ENCODE measurements around the gene GLDN. TPM values are rescaled to one million over a fixed set of nuclear protein-coding genes. Genes with fewer than 3 reads are reported as not detected.

Gene GLDN
- total and polyA plus RNA-seq, 9 donors: 0.16 to 0.84 (median 0.29) TPM

- Histone ChIP-seq H3K27me3 (ENCODE audit: control insufficient read depth, insufficient read depth, low read length) (no peaks in the 10 kb centered on the region), H3K4me3 (ENCODE audit: low read length) (no peak overlapping the region), H3K27ac (ENCODE audit: low read length) (peak overlapping the region; percentile 78), H3K4me1 (ENCODE audit: control insufficient read depth, insufficient read depth, low read length) (peaks cover 10% of the 10 kb centered on the region), H3K9me3 (replicated peaks; ENCODE audit: control insufficient read depth, low read depth, low read length) (no peaks in the 10 kb centered on the region), H3K36me3 (ENCODE audit: control insufficient read depth, insufficient read depth, low read length) (no peaks in the 10 kb centered on the region)
- WGBS (ENCODE audit: insufficient coverage): 34% methylated on average over 5 of the region's 8 CpGs
- peak; percentile 81 for DNase-seq
Observed at GRCh38 chr15:51312166-51313073, 29.0 kb upstream of the GLDN start.

DNA sequence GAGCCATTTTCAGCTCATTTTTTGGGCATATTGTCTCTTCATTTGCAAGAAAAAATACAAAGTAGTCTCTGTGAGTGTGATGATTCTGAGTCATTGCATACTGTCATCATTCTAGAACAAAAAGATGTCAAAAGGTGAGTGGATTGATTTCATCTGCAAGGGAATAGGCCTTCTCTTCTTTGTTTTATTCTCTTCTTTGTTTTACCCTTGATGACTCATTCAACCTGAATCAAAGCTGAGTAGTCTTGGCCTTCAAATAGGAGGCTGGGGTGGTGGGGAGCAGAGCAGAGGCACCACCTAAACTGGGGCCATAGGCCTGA lies 28.4 kb upstream of the GLDN start:
- DNase-seq: no peak
- Histone ChIP-seq H3K36me3 (ENCODE audit: control insufficient read depth, insufficient read depth, low read length) (no peaks in the 10 kb centered on the region), H3K27ac (ENCODE audit: low read length) (peak overlapping the region; percentile 78), H3K4me1 (ENCODE audit: control insufficient read depth, insufficient read depth, low read length) (peaks cover 8% of the 10 kb centered on the region), H3K4me3 (ENCODE audit: low read length) (no peak overlapping the region), H3K27me3 (ENCODE audit: control insufficient read depth, insufficient read depth, low read length) (no peaks in the 10 kb centered on the region), H3K9me3 (replicated peaks; ENCODE audit: control insufficient read depth, low read depth, low read length) (no peaks in the 10 kb centered on the region)

- Histone ChIP-seq H3K4me3 (ENCODE audit: low read length) (no peak overlapping the region), H3K27me3 (ENCODE audit: control insufficient read depth, insufficient read depth, low read length) (peaks cover 2% of the 10 kb centered on the region), H3K4me1 (ENCODE audit: control insufficient read depth, insufficient read depth, low read length) (peaks cover 8% of the 10 kb centered on the region), H3K9me3 (replicated peaks; ENCODE audit: control insufficient read depth, low read depth, low read length) (no peaks in the 10 kb centered on the region), H3K36me3 (ENCODE audit: control insufficient read depth, insufficient read depth, low read length) (no peaks in the 10 kb centered on the region), H3K27ac (ENCODE audit: low read length) (no peak overlapping the region)
- 100% methylated on average over 2 of the region's 10 CpGs for WGBS (ENCODE audit: insufficient coverage)
- no peak for DNase-seq
Observed at GRCh38 chr15:51313644-51314280, 27.7 kb upstream of the GLDN start.

DNA sequence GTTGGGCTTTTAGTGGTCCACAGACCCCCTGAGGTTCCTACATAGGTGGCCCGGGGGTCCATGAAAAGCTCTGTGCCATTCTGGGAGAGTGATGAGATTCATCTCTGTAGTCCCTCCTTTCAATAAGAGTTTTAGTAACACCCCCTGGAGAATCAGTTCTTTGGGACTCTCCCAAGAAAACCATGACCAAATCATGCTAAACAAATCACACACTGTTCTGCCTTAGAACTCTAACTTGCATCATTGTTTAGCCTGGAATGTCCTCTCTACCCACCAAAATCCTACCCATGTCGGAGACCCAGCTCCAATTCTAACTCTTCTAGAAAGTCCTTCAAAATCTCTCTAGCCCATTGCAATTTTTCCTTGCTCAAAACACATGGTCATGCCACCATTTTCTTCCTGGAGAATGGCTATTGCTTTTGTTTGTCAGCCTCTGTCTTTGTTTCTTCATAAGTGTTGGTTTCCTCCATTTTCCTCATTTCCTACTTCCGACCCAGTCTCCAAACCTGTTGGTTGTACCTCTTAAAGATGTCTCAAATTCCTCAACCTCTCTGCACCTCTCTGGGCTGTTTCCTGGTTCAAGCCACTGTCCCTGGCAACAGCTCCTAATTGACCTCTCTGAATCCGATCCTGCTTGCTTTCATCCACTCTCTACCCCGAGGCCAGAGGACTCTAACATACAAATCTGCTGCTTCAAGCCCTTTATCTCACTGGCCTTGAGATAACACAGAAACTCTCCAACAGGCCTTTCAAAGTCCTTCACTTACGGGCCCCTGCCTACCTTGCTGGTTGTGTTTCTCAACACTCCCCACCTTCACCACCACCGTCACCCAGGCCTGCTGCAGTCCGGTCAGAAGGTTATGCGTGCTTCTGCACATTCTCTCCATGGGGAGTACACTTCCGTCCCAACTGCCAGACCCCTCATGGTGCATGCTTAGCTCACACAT lies 26.8 kb upstream of the GLDN start:
- Histone ChIP-seq H3K27me3 (ENCODE audit: control insufficient read depth, insufficient read depth, low read length) (peaks cover 2% of the 10 kb centered on the region), H3K9me3 (replicated peaks; ENCODE audit: control insufficient read depth, low read depth, low read length) (no peaks in the 10 kb centered on the region), H3K4me3 (ENCODE audit: low read length) (no peak overlapping the region), H3K4me1 (ENCODE audit: control insufficient read depth, insufficient read depth, low read length) (peaks cover 10% of the 10 kb centered on the region), H3K27ac (ENCODE audit: low read length) (no peak overlapping the region), H3K36me3 (ENCODE audit: control insufficient read depth, insufficient read depth, low read length) (no peaks in the 10 kb centered on the region)
- DNase-seq: no peak
- 91% methylated on average over 9 of the region's 10 CpGs for WGBS (ENCODE audit: insufficient coverage)

- H3K27me3 ChIP-seq (ENCODE audit: control insufficient read depth, insufficient read depth, low read length): peaks cover 2% of the 10 kb centered on the region
- H3K27ac ChIP-seq (ENCODE audit: low read length): no peak overlapping the region
- WGBS (ENCODE audit: insufficient coverage): 89% methylated on average over 7 of the region's 7 CpGs
- DNase-seq: no peak
- peaks cover 10% of the 10 kb centered on the region for H3K4me1 ChIP-seq (ENCODE audit: control insufficient read depth, insufficient read depth, low read length)
- no peak overlapping the region for H3K4me3 ChIP-seq (ENCODE audit: low read length)
- H3K9me3 ChIP-seq (replicated peaks; ENCODE audit: control insufficient read depth, low read depth, low read length): no peaks in the 10 kb centered on the region
- no peaks in the 10 kb centered on the region for H3K36me3 ChIP-seq (ENCODE audit: control insufficient read depth, insufficient read depth, low read length)
Observed at GRCh38 chr15:51315726-51316125, 25.7 kb upstream of the GLDN start.

DNA sequence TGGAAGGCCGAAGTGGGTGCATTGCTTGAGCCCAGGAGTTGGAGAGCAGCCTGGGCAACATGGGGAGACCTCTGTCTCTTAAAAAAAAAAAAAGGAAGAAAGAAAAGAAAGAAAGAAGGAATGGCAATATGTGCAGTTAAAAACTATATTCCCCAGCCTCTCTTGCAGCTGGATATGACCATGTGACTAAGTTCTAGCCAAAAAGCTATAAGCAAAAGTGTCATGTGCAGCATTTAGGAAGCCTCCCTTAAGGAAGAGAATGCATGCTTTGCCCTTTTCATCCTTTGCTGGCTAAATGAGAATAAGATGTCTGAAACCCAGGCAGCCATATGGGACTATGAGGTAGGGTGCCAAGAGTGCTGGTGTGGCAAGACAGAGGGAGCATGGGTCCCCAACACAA lies 24.8 kb upstream of the GLDN start:
- Histone ChIP-seq H3K27ac (ENCODE audit: low read length) (peak overlapping the region; percentile 62), H3K9me3 (replicated peaks; ENCODE audit: control insufficient read depth, low read depth, low read length) (no peaks in the 10 kb centered on the region), H3K36me3 (ENCODE audit: control insufficient read depth, insufficient read depth, low read length) (no peaks in the 10 kb centered on the region), H3K27me3 (ENCODE audit: control insufficient read depth, insufficient read depth, low read length) (peaks cover 2% of the 10 kb centered on the region), H3K4me3 (ENCODE audit: low read length) (no peak overlapping the region), H3K4me1 (ENCODE audit: control insufficient read depth, insufficient read depth, low read length) (peaks cover 11% of the 10 kb centered on the region)
- peak; percentile 85 for DNase-seq
- no CpG with 5 or more reads among the region's 1 CpG for WGBS (ENCODE audit: insufficient coverage)

GRCh38 chr15:51318382-51319150 lies 22.9 kb upstream of the GLDN start:
- H3K36me3 ChIP-seq (ENCODE audit: control insufficient read depth, insufficient read depth, low read length): no peaks in the 10 kb centered on the region
- peaks cover 2% of the 10 kb centered on the region for H3K27me3 ChIP-seq (ENCODE audit: control insufficient read depth, insufficient read depth, low read length)
- no peaks in the 10 kb centered on the region for H3K9me3 ChIP-seq (replicated peaks; ENCODE audit: control insufficient read depth, low read depth, low read length)
- peaks cover 17% of the 10 kb centered on the region for H3K4me1 ChIP-seq (ENCODE audit: control insufficient read depth, insufficient read depth, low read length)
- no peak overlapping the region for H3K27ac ChIP-seq (ENCODE audit: low read length)
- no peak for DNase-seq
- no peak overlapping the region for H3K4me3 ChIP-seq (ENCODE audit: low read length)
- WGBS (ENCODE audit: insufficient coverage): 67% methylated on average over 4 of the region's 7 CpGs

- Histone ChIP-seq H3K27ac (ENCODE audit: low read length) (no peak overlapping the region), H3K27me3 (ENCODE audit: control insufficient read depth, insufficient read depth, low read length) (peaks cover 2% of the 10 kb centered on the region), H3K9me3 (replicated peaks; ENCODE audit: control insufficient read depth, low read depth, low read length) (no peaks in the 10 kb centered on the region), H3K4me3 (ENCODE audit: low read length) (no peak overlapping the region), H3K36me3 (ENCODE audit: control insufficient read depth, insufficient read depth, low read length) (no peaks in the 10 kb centered on the region), H3K4me1 (ENCODE audit: control insufficient read depth, insufficient read depth, low read length) (peaks cover 21% of the 10 kb centered on the region)
- no peak for DNase-seq
- WGBS (ENCODE audit: insufficient coverage): no CpG with 5 or more reads among the region's 2 CpGs
Observed at GRCh38 chr15:51319539-51319938, 21.9 kb upstream of the GLDN start.

DNA sequence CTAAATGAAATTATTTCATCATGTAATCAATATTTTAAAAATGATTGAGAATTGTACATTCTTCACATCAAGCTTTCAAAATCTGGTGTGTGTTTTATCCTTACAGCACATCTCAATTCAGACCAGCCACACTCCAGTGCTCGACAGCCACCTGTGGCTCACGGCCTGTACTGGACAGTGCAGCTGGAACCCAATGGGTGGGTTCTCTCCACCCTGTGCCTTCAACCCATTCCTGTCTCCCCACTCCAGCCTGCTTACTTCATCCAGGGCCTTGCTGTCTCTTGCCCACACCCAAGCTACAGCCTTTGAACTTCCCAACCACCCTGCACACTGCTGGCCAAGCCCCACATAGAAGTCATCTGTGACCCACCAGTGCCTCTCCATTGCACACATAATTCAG lies 20.6 kb upstream of the GLDN start:
- 76% methylated on average over 2 of the region's 2 CpGs for WGBS (ENCODE audit: insufficient coverage)

More for the DNA sequence above, 20.6 kb upstream of the GLDN start:
- no peak overlapping the region for H3K4me3 ChIP-seq (ENCODE audit: low read length)
- DNase-seq: no peak
- H3K36me3 ChIP-seq (ENCODE audit: control insufficient read depth, insufficient read depth, low read length): no peaks in the 10 kb centered on the region
- H3K4me1 ChIP-seq (ENCODE audit: control insufficient read depth, insufficient read depth, low read length): peaks cover 21% of the 10 kb centered on the region
- peaks cover 2% of the 10 kb centered on the region for H3K27me3 ChIP-seq (ENCODE audit: control insufficient read depth, insufficient read depth, low read length)
- no peaks in the 10 kb centered on the region for H3K9me3 ChIP-seq (replicated peaks; ENCODE audit: control insufficient read depth, low read depth, low read length)
- H3K27ac ChIP-seq (ENCODE audit: low read length): peak overlapping the region; percentile 3
